GM12875 (cell line): ENCODE results near the gene STUB1.
"Not testable (repeated sequence)": the region's sequence is repeated elsewhere in the genome, so short reads cannot be mapped to it uniquely, and the experiment has no call there.

Experiments used
- H3K4me3 ChIP-seq: one replicate; pipeline ENCODE4 v1.5.1; 2011; ENCODE audit warnings: low read depth, low read length, control low read depth
- CTCF ChIP-seq: IDR thresholded peaks from 2 replicates; pipeline ENCODE4 v1.5.1; 2011; ENCODE audit warnings: low read depth, mild to moderate bottlenecking, control low read depth, inconsistent platforms, low read length, moderate library complexity, borderline replicate concordance; ENCODE audit not compliant: insufficient read depth

The STUB1 gene

GRCh38 chr16:712740-713250 lies 32.6 kb downstream of the STUB1 start:
- TF ChIP-seq CTCF = peak; percentile 43; the same call in 1 of the 2 replicates
- H3K4me3 ChIP-seq = not testable (repeated sequence)

DNA sequence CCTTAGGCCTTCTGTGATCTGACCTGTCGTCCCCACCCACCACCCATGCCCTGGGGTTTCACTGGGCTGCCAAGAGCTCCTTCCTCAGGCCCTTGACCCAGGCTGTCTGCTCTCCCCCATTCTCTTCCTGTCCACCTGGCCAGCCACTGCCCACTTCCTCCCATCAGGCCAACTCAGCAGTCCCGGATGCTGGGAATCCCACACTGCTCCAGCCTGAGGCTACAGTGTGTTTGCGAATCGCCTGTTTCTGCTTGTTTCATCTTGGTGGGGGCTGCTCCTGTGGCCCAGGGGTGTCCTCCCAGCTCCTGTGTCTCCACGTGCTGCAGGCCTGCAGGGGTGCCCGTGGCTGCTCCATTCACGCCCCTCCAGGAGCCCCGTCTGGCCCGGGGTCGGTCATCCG lies 33.9 kb downstream of the STUB1 start:
- TF ChIP-seq CTCF = no peak
- no peak overlapping the region for H3K4me3 ChIP-seq

GRCh38 chr16:714558-715476 lies 34.6 kb downstream of the STUB1 start, which contains the start of gene METRN:
Gene METRN, plus strand, starts transcription at chr16:715118. Its CDS starts 172 bp downstream, at chr16:715290.
- peak within 1 kb of the TSS; percentile 45 for H3K4me3 ChIP-seq
- no peak for TF ChIP-seq CTCF

GRCh38 chr16:715477-716199 lies 35.4 kb downstream of the STUB1 start:
- peak; percentile 7; the same call in 1 of the 2 replicates for TF ChIP-seq CTCF
- peak overlapping the region; percentile 45 for H3K4me3 ChIP-seq

DNA sequence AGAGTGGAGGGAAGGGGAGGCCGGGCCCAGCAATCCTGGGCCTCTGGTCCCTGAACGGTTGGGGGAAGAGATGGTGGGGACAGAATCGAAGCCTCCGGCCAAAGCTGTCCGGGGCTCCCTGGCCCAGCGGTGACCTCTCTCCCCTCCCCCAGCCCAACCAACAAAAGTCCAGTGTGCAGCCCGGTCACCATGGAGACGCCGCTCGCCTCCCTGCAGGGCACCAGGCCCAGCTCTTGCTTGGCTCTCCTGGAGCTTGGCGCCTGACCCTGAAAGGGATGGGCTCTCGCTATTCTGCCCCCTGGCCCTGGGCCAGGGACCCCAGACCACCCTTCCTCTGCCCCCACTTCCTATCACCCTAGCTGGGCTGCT lies 36.0 kb downstream of the STUB1 start:
- H3K4me3 ChIP-seq = no peak overlapping the region
- no peak for TF ChIP-seq CTCF

DNA sequence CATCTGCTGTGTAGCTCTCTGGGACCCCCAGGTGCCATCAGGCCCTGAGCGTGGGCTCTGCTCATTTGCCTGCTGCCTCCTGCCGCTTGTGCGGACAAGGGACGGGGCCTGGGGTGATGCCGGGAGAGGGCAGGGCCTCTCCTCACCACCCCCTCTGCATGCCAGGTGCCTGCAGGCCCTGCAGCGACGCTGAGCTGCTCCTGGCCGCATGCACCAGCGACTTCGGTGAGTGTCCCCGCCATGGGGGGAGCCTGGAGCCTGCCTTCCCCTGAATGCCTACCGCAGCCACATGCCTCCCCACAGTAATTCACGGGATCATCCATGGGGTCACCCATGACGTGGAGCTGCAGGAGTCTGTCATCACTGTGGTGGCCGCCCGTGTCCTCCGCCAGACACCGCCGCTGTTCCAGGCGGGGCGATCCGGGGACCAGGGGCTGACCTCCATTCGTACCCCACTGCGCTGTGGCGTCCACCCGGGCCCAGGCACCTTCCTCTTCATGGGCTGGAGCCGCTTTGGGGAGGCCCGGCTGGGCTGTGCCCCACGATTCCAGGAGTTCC lies 36.6 kb downstream of the STUB1 start:
- H3K4me3 ChIP-seq = no peak overlapping the region
- TF ChIP-seq CTCF = no peak
